ENCODE results near the gene GLIS1.

Gene GLIS1

GRCh38 chr1:53593758-53594380 is 145.1 kb downstream of the GLIS1 start:
- DNase-seq (ENCODE audit: low read depth) = no peak

- DNase-seq (ENCODE audit: low read depth) = no peak
Measured at GRCh38 chr1:53592985-53593757, 145.8 kb downstream of the GLIS1 start.

DNA sequence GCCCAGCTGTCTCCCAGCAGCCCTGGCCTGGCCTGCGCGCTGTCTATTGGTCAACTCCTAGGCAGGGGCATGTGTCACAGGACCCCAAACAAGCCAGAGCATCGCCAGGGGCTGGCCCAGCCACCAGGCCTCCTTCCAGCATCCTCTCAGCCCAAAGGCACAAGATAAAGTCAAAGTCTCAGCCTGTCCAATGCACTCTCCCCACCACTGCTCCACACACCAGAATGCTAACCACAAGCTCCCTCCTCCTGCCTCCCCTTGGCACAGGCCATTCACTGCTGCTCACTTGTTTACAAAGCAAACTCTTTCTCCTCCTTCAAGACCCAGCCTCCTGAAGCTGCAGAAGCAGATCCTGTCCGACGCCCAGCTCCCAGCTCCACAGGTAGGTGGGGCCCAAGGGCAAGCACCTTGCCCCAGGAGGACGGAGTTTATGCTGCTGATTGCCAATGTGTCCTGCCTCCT is 146.4 kb downstream of the GLIS1 start:
- no peak for DNase-seq (ENCODE audit: low read depth)

GRCh38 chr1:53591924-53592323 is 147.0 kb downstream of the GLIS1 start:
- DNase-seq (ENCODE audit: low read depth) = no peak

DNA sequence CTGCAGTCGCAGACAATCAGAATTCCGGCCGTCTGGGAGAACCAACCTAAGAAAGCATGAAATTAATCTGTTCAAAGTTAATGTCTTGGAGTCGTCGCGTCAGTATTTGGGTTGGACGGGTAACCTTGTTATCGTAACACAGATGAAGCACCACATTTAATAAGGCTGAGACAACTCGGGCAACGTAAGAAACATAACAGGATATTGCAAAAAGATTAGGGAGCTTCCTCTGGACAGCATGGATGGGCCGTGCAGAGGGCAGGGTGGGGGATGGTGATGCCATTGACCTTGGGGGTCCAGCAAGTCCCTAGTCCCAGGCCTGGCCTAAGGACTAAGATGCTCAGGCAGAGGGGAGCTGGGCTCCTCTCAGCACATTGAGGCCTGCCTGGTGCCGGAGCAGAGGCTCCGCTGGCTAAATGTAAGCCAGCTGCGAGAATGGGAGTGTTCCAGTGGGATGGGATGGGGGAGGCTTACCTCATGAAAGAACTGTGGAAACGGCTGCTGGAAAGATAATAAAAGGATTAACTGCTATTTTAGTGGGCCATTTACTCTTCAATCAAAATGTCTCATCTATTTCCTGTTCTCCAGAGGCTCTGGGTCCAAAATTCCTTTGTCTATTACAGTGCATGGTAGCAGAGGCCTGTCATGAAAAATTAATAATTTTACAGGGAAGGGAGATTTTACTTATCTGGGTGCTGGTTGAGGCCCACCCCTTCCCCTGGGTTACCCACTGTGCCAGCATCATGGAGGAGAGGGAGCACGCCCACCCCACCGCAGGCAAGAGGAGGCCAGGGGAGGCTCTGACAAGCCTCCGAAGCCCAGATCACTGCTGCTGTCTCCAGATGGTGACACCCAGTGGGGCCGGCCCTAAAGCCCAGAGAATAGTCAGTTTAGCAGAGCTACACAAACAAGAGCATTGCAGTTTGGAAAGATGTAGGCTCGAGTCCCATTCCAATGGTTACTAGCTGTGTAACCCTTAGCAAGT is 148.1 kb downstream of the GLIS1 start:
- no peak for DNase-seq (ENCODE audit: low read depth)

GRCh38 chr1:53590104-53590503 is 148.9 kb downstream of the GLIS1 start:
- no peak for DNase-seq (ENCODE audit: low read depth)

- no peak for DNase-seq (ENCODE audit: low read depth)
Measured at GRCh38 chr1:53589043-53589887, 149.7 kb downstream of the GLIS1 start.

- DNase-seq (ENCODE audit: low read depth) = no peak
Measured at GRCh38 chr1:53588053-53588779, 150.7 kb downstream of the GLIS1 start.

- DNase-seq (ENCODE audit: low read depth) = no peak
Measured at GRCh38 chr1:53587252-53587988, 151.5 kb downstream of the GLIS1 start.

DNA sequence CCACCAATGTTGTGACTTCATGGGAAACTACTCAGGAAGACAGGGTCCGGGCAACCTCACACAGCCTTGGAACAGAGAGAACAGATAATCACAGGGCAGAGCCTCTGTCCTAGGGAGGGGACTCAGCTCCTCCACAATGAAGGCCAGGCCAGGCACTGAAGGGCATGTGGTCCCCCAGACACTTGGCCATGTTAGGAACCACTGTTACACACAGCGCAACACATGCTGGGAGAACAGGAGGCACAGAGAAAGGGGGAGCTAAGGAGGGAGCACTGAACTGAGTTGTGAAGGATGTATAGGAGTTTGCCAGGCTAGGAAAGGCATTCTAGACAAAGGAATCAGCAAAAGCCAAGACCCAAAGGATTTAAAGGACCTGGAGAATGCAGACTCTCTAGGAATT is 152.2 kb downstream of the GLIS1 start:
- DNase-seq (ENCODE audit: low read depth) = no peak

DNA sequence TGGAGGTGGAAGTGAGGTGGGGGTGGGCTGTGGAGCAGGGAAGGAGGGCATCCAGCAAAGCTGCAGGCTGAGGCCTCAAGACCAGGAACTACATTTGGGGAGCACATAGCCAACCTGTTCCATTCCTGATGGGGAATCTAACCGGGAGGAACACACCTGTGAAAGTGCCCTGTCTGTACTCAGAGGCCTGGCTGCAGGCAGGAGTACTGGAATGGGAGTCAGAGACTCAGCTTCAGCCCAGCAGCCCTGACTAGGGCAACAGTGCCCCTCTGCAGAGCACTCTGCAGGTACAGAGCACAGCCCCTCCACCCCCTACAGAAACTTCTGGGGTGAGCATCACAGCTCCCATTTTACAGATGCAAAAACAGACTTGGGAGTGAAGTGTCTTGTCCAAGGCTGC is 153.4 kb downstream of the GLIS1 start:
- no peak for DNase-seq (ENCODE audit: low read depth)

- peak; percentile 11 for DNase-seq (ENCODE audit: low read depth)
Measured at GRCh38 chr1:53585129-53585528, 153.8 kb downstream of the GLIS1 start.

- DNase-seq (ENCODE audit: low read depth) = no peak
Measured at GRCh38 chr1:53584777-53585107, 154.2 kb downstream of the GLIS1 start.

GRCh38 chr1:53583868-53584776 is 154.8 kb downstream of the GLIS1 start:
- DNase-seq (ENCODE audit: low read depth) = no peak

DNA sequence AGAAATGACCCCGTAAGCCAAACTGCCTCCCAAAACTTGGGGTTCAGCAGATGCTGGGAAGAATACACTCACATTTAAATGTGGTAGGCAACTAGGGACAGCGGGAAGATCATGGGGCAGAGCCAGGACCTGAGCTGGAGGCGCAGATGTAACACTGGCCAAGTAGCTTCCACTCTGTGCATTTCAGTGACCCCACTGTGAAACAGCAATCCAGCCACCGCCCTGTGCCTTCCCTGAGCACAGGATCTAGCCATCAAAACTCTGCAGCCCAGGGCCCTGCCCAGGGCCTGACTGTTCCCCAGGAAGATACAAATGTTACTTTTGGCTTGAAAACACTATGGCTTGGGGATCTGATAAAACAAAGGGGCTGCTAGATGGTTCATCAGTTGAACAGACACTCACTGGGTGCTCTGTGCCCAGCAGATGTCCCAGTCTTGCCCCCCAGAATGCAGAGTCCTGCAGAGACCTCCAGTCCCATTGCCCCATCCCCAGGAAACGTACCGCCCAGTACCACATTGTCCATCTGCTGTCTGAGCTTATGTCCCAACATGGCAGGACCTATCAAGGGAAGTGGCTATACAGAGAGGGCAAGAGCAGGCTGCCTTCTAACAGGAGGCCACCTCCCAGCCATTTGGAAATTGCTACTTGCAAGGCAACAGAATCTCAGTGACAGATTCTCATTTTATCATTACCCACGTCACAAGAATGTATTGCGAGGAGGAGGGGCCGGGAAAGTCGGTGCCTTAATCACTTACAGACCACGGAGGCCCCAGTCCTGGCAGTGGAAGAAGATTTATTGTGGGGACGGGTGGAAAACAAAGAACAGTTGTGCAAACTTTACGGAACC is 155.7 kb downstream of the GLIS1 start:
- DNase-seq (ENCODE audit: low read depth) = no peak

GRCh38 chr1:53582211-53583020 is 156.5 kb downstream of the GLIS1 start:
- DNase-seq (ENCODE audit: low read depth) = no peak

- DNase-seq (ENCODE audit: low read depth) = no peak
Measured at GRCh38 chr1:53581476-53581875, 157.5 kb downstream of the GLIS1 start.
